Measurements from ENCODE around the gene RAX2.

Gene RAX2

DNA sequence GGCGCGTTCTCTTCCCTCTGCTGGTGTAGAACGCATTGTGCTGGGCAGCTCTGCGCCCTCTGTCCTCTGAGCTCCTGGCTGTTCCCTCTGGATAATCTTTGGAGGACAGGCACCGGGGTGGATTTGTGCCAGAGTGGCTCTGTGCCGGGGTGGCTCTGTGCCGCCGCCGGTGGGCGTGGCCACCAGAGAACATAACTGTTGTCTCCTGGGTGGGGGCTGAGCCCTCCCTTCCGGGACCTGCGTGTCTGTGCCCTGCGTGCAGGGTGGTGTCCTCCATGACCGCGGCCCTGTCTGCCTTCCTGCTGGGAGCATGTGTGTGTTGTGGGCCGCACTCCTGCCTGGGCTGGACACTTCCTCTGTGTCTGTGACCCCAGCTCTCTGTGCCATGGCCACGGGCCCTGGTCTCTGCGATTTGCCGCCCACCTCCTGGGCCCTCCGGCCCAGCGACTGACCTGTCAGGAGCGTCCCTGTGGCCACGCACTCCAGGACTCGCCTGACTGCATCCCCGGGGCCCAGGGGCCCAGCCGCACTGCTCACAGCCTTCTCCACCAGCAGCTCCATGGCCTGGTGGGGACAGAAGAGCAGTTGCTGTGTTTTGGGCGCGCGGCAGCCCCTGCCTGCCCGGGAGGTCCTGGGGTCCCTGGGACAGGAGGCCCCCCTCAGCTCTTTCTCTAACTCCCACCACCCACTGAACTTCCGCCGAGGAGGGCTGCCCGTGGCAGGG is 36.6 kb upstream of the RAX2 start:
- peaks cover 34% of the 10 kb centered on the region for H3K4me1 Mint-ChIP-seq (ENCODE audit: low read depth)
- intact Hi-C loops (cut with micrococcal nuclease): no loop called here

DNA sequence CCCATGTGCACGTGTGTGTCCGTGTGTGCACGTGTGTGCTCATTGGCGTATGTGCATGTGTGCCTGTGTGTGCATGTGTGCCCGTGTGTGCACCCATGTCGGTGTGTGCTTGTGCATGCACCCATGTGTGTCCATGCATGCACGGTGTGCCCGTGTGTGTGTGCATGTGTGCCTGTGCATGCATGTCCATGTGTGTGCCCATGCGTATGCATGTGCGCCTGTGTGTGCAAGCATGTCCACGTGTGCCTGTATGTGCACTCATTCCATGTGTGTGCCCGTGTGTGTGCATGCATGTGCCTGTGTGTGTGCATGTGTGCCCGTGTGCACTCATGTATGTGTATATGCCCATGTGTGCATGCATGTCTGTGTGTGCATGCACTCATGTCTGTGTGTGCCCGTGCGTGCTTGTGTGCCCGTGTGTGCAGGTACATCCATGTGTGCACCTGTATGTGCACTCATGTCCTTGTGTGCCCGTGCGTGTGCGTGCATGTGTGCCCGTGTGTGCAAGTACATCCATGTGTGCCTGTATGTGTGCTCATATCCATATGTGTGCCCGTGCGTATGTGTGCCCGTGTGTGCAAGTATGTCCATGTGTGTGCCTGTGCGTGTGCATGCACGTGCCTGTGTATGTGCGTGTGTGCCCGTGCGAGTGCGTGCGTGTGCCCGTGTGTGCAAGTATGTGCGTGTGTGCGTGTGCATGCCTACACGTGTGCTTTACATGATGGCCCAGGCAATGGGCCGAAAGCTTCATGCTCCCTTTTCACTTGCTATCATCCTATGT is 35.7 kb upstream of the RAX2 start:
- Mint-ChIP-seq H3K27ac (no peak overlapping the region), H3K4me1 (ENCODE audit: low read depth) (peaks cover 27% of the 10 kb centered on the region), H3K36me3 (ENCODE audit: low read depth) (no peaks in the 10 kb centered on the region)

More for the DNA sequence above, 36.6 kb upstream of the RAX2 start:
- Mint-ChIP-seq H3K27ac (no peak overlapping the region), H3K36me3 (ENCODE audit: low read depth) (no peaks in the 10 kb centered on the region), H3K4me3 (no peak overlapping the region), H3K9me3 (peaks cover 7% of the 10 kb centered on the region), H3K27me3 (peaks cover 20% of the 10 kb centered on the region)

DNA sequence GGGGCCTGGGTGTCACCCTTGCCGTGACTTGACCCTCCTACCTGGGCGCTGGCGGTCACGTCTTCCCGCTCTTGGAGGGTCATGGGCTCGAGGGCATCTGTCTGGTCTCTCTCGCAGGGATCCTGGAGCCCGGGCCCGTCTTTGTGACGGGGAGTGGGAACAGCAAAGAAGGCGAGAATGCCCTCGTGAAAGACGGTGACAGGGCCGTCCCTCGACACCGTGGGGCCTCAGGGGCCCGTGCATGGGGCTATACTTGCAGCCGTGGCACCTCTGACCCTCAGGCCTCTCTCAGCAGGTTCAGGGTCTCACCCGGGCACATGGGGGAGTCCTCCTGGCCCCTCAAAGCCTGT is 35.1 kb upstream of the RAX2 start:
- H3K27ac Mint-ChIP-seq: no peak overlapping the region
- H3K36me3 Mint-ChIP-seq (ENCODE audit: low read depth): no peaks in the 10 kb centered on the region
- H3K27me3 Mint-ChIP-seq: peaks cover 31% of the 10 kb centered on the region
- H3K9me3 Mint-ChIP-seq: peaks cover 7% of the 10 kb centered on the region
- intact Hi-C loops (cut with micrococcal nuclease): no loop called here
- no peak overlapping the region for H3K4me3 Mint-ChIP-seq
- peaks cover 21% of the 10 kb centered on the region for H3K4me1 Mint-ChIP-seq (ENCODE audit: low read depth)

More for the DNA sequence above, 35.7 kb upstream of the RAX2 start:
- intact Hi-C loops (cut with micrococcal nuclease): no loop called here
- Mint-ChIP-seq H3K4me3 (no peak overlapping the region), H3K27me3 (peaks cover 24% of the 10 kb centered on the region), H3K9me3 (peaks cover 7% of the 10 kb centered on the region)

DNA sequence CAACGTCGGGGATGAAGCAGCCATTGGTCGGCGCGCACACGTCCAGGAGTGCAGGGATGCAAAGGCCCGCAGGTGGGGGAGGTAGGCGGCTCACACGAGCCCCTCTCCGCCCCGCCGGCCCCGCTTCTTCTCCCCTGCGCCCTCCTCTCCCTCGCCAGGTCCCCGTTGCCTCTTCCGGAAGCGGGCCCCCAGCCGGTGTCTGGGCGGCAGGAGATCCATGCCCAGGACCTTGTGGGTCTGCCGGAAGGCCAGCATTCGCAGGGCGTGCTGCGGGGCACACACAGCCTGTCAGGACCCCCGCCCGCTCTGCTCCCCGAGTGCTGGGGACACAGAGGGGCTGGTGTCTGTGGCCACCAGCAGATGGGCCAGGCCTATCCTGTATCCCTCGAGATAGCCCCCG is 33.8 kb upstream of the RAX2 start:
- peaks cover 28% of the 10 kb centered on the region for H3K4me1 Mint-ChIP-seq (ENCODE audit: low read depth)
- H3K36me3 Mint-ChIP-seq (ENCODE audit: low read depth): no peaks in the 10 kb centered on the region
- H3K27ac Mint-ChIP-seq: no peak overlapping the region
- H3K4me3 Mint-ChIP-seq: no peak overlapping the region
- intact Hi-C loops (cut with micrococcal nuclease): no loop called here
- peaks cover 44% of the 10 kb centered on the region for H3K27me3 Mint-ChIP-seq
- H3K9me3 Mint-ChIP-seq: peaks cover 7% of the 10 kb centered on the region

DNA sequence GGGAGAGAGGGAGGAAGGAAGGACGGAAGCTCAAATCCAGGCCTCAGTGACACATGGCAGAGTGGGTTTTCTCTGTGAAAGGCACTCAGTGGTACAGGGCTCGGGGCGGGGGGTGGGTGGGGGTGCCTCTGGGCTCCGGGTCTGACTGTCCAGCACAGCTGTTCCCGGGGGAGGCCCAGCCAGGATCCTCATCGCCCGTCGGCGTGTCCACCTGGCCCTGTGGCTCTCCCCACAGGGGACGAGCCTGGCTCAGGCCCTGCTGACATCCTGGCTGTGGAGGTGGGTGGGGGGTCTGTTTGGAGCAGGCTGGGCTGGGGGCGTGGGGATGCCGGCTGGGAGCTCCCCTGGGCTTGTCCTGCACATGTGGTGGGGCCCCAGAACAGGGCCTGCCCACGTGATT is 32.4 kb upstream of the RAX2 start:
- Mint-ChIP-seq H3K36me3 (ENCODE audit: low read depth) (no peaks in the 10 kb centered on the region), H3K4me3 (no peak overlapping the region), H3K27me3 (peaks cover 55% of the 10 kb centered on the region), H3K9me3 (peaks cover 7% of the 10 kb centered on the region), H3K27ac (no peak overlapping the region), H3K4me1 (ENCODE audit: low read depth) (peaks cover 26% of the 10 kb centered on the region)
- intact Hi-C loops (cut with micrococcal nuclease): no loop called here

DNA sequence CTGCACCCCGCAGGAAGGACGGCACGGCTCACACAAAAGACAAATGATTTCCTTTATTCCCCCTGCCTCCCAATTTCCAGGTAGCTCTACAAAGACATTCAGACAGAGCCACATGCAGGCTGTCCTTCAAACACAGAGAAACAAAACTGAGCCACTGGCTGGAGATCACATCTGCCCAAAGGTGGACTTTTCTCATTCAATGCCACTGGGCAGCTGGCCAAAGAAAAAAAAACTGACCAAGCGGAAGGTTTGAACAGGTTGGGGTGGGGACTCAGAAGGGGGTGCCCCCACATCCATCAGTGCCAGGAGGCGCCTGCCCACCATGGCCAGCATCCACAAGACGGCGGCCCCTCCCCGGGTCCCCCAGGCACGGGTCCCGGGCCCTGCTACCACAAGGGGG is 32.0 kb upstream of the RAX2 start:
- peaks cover 26% of the 10 kb centered on the region for H3K4me1 Mint-ChIP-seq (ENCODE audit: low read depth)
- H3K4me3 Mint-ChIP-seq: no peak overlapping the region
- H3K9me3 Mint-ChIP-seq: peaks cover 7% of the 10 kb centered on the region
- no peaks in the 10 kb centered on the region for H3K36me3 Mint-ChIP-seq (ENCODE audit: low read depth)
- intact Hi-C loops (cut with micrococcal nuclease): no loop called here
- peaks cover 58% of the 10 kb centered on the region for H3K27me3 Mint-ChIP-seq
- H3K27ac Mint-ChIP-seq: no peak overlapping the region

DNA sequence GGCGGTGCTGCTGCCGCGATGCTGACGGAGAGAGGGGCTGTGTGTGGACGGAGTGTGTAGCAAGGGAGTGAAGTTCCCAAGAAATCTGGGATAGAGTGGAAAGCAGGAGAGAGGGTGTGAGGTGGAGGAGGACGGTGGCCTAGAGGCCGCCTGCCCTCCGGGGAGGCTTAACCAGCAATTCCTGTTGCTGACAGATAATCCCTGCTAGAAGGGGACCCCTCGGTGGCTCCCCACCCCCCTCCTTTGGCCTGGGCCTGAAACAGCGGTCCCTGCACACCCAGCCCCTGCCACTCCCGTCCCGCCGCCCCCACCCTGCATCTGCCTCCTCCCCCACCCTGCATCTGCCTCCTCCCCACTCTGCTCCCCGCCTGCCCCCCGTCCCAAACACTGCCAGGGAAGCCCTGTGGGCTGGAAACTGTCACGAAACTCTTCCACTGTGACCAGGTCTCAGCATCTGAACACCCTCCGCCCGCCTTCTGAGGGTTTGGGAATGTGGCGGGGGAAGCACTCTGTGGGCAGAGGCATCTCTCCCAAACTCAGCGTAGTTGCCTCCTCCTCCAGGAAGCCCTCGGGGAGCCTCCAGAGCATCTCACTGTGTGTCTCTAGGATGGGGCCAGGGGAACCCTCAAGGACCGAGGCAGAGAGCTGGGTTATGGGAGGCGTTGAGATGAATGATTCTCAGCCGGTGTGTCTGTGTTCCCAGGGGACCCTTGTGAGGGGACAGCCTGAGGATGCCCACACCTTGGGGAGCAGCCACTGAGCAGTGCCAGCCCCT is 31.3 kb upstream of the RAX2 start:
- peaks cover 27% of the 10 kb centered on the region for H3K4me1 Mint-ChIP-seq (ENCODE audit: low read depth)
- no peak overlapping the region for H3K4me3 Mint-ChIP-seq
- peaks cover 6% of the 10 kb centered on the region for H3K9me3 Mint-ChIP-seq
- no peak overlapping the region for H3K27ac Mint-ChIP-seq
- intact Hi-C loops (cut with micrococcal nuclease): no loop called here
- H3K36me3 Mint-ChIP-seq (ENCODE audit: low read depth): no peaks in the 10 kb centered on the region
- H3K27me3 Mint-ChIP-seq: peaks cover 59% of the 10 kb centered on the region

DNA sequence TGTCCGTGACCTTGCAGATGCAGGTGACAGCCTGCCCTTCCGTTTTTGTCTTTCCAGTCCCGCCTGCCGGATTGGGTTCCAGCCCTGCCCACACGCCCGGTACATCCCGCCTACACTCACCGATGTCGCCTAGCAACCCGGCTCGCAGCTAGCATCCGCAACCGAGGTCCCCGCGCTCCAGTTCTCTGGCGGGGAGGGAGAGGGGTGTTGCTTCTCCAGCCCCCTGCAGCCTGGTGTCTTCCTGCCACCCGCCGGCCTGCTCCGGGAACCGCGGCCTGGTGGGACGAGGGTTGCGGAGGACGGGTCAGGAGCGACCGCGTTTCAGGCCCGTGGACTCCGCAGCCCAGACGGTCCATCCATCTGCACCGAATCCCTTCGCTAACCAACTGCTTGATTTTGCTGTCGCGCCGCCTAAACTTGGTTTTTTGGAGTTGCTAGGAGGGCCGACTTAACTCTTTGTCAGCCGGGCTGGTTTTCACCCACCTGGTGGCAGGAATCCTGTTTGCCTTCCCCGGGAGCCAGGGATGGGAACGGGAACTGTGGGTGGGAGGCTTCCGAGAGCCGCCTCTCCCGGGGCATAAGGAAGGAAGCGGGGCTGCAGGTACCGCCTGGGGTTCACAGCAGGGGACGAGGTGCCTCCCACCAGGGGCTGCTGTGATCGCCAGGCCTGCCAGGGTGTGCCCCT is 29.5 kb upstream of the RAX2 start:
- peaks cover 68% of the 10 kb centered on the region for H3K27me3 Mint-ChIP-seq
- peaks cover 19% of the 10 kb centered on the region for H3K4me1 Mint-ChIP-seq (ENCODE audit: low read depth)
- H3K27ac Mint-ChIP-seq: no peak overlapping the region
- no peaks in the 10 kb centered on the region for H3K36me3 Mint-ChIP-seq (ENCODE audit: low read depth)
- peaks cover 7% of the 10 kb centered on the region for H3K9me3 Mint-ChIP-seq
- intact Hi-C loops (cut with micrococcal nuclease): no loop called here
- H3K4me3 Mint-ChIP-seq: no peak overlapping the region

DNA sequence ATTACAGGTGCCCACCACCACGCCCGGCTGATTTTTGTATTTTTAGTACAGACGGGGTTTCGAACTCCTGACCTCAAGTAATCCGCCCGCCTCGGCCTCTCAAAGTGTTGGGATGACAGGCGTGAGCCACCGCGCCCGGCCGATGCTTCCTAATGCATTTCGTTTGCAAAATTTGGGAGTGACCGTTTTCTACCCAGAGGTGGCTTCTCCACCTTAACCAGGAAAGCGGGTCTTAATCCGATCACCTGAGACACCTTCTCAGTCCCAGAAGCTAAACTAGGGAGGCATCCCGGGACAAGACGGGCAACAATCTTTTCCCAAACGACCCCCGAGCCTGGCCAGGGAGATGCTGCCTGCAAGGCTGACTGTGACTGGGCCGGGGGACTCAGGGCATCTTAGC is 29.0 kb upstream of the RAX2 start:
- Mint-ChIP-seq H3K4me1 (ENCODE audit: low read depth) (peaks cover 17% of the 10 kb centered on the region), H3K4me3 (no peak overlapping the region), H3K9me3 (peaks cover 12% of the 10 kb centered on the region), H3K27me3 (peaks cover 69% of the 10 kb centered on the region), H3K27ac (no peak overlapping the region), H3K36me3 (ENCODE audit: low read depth) (no peaks in the 10 kb centered on the region)
- intact Hi-C loops (cut with micrococcal nuclease): no loop called here

DNA sequence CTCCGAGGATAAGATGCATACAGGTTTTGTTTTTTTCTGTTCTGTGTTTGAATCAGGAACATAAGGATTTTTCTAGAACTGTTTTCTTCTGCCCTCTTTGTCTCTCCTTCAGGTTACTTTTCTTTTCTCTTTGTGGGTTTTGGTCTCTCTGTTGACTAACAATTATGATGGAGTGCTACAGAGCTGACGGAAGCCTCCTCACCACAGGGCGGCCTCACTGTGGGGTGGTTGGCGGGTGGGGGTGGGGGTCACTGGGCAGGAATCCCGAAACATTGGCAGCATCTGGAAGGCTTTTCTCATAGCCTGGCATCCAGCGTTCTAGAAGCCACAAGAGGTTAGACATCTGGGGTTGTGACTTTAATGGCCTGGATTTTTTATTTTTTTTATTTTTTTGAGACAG is 26.1 kb upstream of the RAX2 start:
- Mint-ChIP-seq H3K27me3 (peaks cover 62% of the 10 kb centered on the region), H3K4me1 (ENCODE audit: low read depth) (peaks cover 17% of the 10 kb centered on the region)
- intact Hi-C loops (cut with micrococcal nuclease): no loop called here

DNA sequence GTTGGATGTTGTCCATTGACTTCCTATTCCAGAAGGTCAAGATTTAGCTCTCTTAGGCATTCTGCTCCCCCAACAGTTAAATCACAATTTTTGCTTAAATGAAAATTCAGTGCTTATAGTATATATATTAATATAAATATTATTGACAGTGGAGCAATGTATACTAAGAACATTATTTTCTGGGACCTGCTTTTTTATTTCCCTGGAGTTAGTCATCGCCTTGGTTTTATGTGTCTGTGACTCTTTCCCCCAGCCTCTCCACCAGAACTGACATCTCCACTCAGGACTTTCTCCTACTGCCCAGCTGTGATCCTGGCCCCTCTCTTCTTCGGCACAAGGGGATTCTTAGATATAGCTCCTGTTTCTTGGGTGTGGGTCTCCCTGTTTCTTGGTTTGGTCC is 24.3 kb upstream of the RAX2 start:
- Mint-ChIP-seq H3K36me3 (ENCODE audit: low read depth) (no peaks in the 10 kb centered on the region), H3K27me3 (peaks cover 50% of the 10 kb centered on the region), H3K9me3 (peaks cover 12% of the 10 kb centered on the region), H3K4me3 (no peak overlapping the region), H3K27ac (no peak overlapping the region), H3K4me1 (ENCODE audit: low read depth) (peaks cover 10% of the 10 kb centered on the region)
- intact Hi-C loops (cut with micrococcal nuclease): no loop called here

More for the DNA sequence above, 26.1 kb upstream of the RAX2 start:
- no peak overlapping the region for H3K27ac Mint-ChIP-seq
- peaks cover 12% of the 10 kb centered on the region for H3K9me3 Mint-ChIP-seq
- no peaks in the 10 kb centered on the region for H3K36me3 Mint-ChIP-seq (ENCODE audit: low read depth)
- no peak overlapping the region for H3K4me3 Mint-ChIP-seq

DNA sequence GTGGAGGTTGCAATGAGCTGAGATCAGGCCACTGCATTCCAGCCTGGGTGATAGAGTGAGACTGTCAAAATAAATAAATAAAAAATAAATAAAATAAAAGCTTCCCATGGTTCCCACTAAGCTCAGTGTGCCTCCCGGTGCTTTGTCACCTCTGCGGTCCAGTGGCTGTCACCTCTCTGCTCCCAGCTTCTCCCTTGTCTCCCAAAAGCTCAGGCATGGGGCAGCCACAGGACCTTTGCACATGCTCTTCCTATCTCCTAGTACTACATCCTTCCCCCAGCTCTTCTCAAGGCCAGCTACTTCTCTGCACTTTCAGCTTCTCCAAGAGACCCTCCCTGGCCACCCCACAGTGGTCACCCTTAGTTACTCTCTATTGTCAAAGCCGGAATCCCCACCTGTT is 21.8 kb upstream of the RAX2 start:
- Mint-ChIP-seq H3K27ac (no peak overlapping the region), H3K36me3 (ENCODE audit: low read depth) (no peaks in the 10 kb centered on the region), H3K4me1 (ENCODE audit: low read depth) (peaks cover 5% of the 10 kb centered on the region), H3K27me3 (peaks cover 51% of the 10 kb centered on the region), H3K4me3 (no peak overlapping the region), H3K9me3 (peaks cover 21% of the 10 kb centered on the region)
- intact Hi-C loops (cut with micrococcal nuclease): no loop called here

DNA sequence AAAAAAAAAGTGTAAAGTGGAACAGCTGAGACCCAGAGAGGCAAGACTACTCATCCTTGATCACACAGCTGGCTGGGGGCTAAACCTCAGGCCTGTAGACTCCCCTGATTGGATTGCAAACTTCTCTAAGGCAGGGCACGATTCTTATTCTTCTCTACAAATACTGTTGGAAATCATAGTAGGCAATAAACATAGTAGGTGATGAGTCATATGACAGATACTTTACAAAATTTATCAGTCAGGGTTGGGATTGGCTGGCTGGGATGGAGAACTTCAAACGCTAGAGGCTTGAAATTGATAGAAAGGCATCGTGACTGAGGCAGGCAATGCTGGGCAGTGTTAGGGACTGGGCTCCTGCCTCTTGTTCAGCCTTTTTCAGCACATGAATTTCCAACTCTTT is 20.1 kb upstream of the RAX2 start:
- Mint-ChIP-seq H3K27ac (no peak overlapping the region), H3K4me3 (no peak overlapping the region), H3K4me1 (ENCODE audit: low read depth) (no peaks in the 10 kb centered on the region), H3K36me3 (ENCODE audit: low read depth) (no peaks in the 10 kb centered on the region), H3K27me3 (peaks cover 46% of the 10 kb centered on the region), H3K9me3 (peaks cover 19% of the 10 kb centered on the region)
- intact Hi-C loops (cut with micrococcal nuclease): no loop called here

DNA sequence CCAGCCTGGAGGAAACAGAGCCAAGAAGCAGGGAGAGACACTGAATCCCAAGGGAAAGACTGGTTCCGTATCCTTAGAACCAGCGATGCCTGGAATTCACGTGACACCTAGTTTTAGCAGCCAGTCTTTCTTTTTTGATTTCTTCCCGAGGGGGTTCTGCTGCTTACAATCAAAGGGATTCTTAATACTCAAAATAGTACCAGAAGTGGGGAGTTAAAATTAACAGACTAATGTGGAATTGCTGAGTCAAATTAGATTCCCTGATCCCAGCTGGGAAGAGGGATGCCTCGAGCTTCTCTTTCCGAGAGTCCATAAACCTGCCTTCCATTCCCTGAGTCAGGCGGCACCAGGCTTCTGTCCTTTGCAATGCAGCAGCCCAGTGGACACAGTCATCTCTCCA is 18.9 kb upstream of the RAX2 start:
- Mint-ChIP-seq H3K27ac (no peak overlapping the region), H3K9me3 (peaks cover 8% of the 10 kb centered on the region), H3K4me3 (no peak overlapping the region), H3K27me3 (peaks cover 45% of the 10 kb centered on the region), H3K36me3 (ENCODE audit: low read depth) (no peaks in the 10 kb centered on the region), H3K4me1 (ENCODE audit: low read depth) (no peaks in the 10 kb centered on the region)
- intact Hi-C loops (cut with micrococcal nuclease): no loop called here
